Measurements from ENCODE around the gene PCDHGB2. TPM values are rescaled to one million over a fixed set of nuclear protein-coding genes. Genes with fewer than 3 reads are reported as not detected.

PCDHGB2 gene
- total and polyA plus RNA-seq, 2 experiments from 2014 or later = 1.2 to 5.8 TPM

- TF ChIP-seq ZNF462 (CRISPR knock-in tag; IDR thresholded peaks at IDR 0.05) = no peak
- TF ChIP-seq STAT1 (IDR thresholded peaks at IDR 0.05; ENCODE audit: unreplicated experiment) = no peak
- TF ChIP-seq CREB1 (CRISPR knock-in tag; IDR thresholded peaks at IDR 0.05; ENCODE audit: low read depth) = no peak
- TF ChIP-seq ZNF114 (CRISPR knock-in tag; IDR thresholded peaks at IDR 0.05) = no peak
- no peak for TF ChIP-seq EZH2 (IDR thresholded peaks at IDR 0.05; ENCODE audit: low read depth, unreplicated experiment)
- TF ChIP-seq ETS1 (IDR thresholded peaks at IDR 0.05) = no peak
Measured at GRCh38 chr5:141388661-141389060, 28.9 kb downstream of the PCDHGB2 start (continued).

- no peak overlapping the region for H2AFZ ChIP-seq
- H3K27me3 ChIP-seq (ENCODE audit: insufficient read depth) = peaks cover 7% of the 10 kb centered on the region; the same call in 1 of the 2 replicates
- no peak overlapping the region for H3K4me2 ChIP-seq
- DNase-seq (ENCODE audit: low spot score) = no peak
- no peak overlapping the region for H3K27ac ChIP-seq (ENCODE audit: low read depth)
- H3K4me1 ChIP-seq (ENCODE audit: insufficient read depth) = 0 out of 2 replicates have a peak, but pooled peaks cover 5% of the 10 kb centered on the region
- H3K4me3 ChIP-seq = no peak overlapping the region
- TF ChIP-seq EZH2 (IDR thresholded peaks at IDR 0.05; ENCODE audit: low read depth, unreplicated experiment) (no peak), STAT1 (IDR thresholded peaks at IDR 0.05; ENCODE audit: unreplicated experiment) (no peak), EZH2phosphoT487 (IDR thresholded peaks at IDR 0.05; ENCODE audit: unreplicated experiment) (no peak), REST (IDR thresholded peaks at IDR 0.05; ENCODE audit: unreplicated experiment) (no peak), CREB1 (CRISPR knock-in tag; IDR thresholded peaks at IDR 0.05; ENCODE audit: low read depth) (no peak)
- no peaks in the 10 kb centered on the region for H3F3A ChIP-seq (replicated peaks; ENCODE audit: low read depth)
- H4K20me1 ChIP-seq (replicated peaks; ENCODE audit: insufficient read depth) = no peaks in the 10 kb centered on the region
- H3K9me2 ChIP-seq (ENCODE audit: insufficient read depth) = no peaks in the 10 kb centered on the region
- ATAC-seq = no peak
- peaks cover 7% of the 10 kb centered on the region; the same call in 1 of the 2 replicates for H3K36me3 ChIP-seq (ENCODE audit: insufficient read depth)
- Mint-ChIP-seq H3K4me1 (no peaks in the 10 kb centered on the region; the same call in 2 of the 3 replicates), H3K4me3 (peak overlapping the region; percentile 13; the same call in 1 of the 3 replicates), H3K36me3 (ENCODE audit: low read depth) (peaks cover 75% of the 10 kb centered on the region), H3K27ac (no peak overlapping the region), H3K9me3 (peaks cover 89% of the 10 kb centered on the region), H3K27me3 (ENCODE audit: insufficient read depth, low read depth, poor library complexity) (peaks cover 5% of the 10 kb centered on the region)
- 0 out of 2 replicates have a peak, but pooled peaks cover 5% of the 10 kb centered on the region for H3K79me2 ChIP-seq (replicated peaks; ENCODE audit: insufficient read depth)
Measured at GRCh38 chr5:141389153-141390042, 29.6 kb downstream of the PCDHGB2 start.

Measured in GM23338 (cell line).